ENCODE data around the gene ITGA11.

GRCh38 chr15:68349151-68349550 lies 82.8 kb downstream of the ITGA11 start:
- no peak for TF ChIP-seq EZH2 (IDR thresholded peaks at IDR 0.05; ENCODE audit: low read depth)
- TF ChIP-seq, protein P1, sequence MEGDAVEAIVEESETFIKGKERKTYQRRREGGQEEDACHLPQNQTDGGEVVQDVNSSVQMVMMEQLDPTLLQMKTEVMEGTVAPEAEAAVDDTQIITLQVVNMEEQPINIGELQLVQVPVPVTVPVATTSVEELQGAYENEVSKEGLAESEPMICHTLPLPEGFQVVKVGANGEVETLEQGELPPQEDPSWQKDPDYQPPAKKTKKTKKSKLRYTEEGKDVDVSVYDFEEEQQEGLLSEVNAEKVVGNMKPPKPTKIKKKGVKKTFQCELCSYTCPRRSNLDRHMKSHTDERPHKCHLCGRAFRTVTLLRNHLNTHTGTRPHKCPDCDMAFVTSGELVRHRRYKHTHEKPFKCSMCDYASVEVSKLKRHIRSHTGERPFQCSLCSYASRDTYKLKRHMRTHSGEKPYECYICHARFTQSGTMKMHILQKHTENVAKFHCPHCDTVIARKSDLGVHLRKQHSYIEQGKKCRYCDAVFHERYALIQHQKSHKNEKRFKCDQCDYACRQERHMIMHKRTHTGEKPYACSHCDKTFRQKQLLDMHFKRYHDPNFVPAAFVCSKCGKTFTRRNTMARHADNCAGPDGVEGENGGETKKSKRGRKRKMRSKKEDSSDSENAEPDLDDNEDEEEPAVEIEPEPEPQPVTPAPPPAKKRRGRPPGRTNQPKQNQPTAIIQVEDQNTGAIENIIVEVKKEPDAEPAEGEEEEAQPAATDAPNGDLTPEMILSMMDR (conservative IDR thresholded peaks at IDR 0.05), result no peak

All from PC-9 (cell line).